WTC11 (cell line): ENCODE measurements around the gene MET. TPM values are rescaled to one million over a fixed set of nuclear protein-coding genes. Genes with fewer than 3 reads are reported as not detected.

Experiments
- ATAC-seq: fragments of 200-7000 bp; cut with Tn5 transposase; 2 replicates; pipeline ENCODE4 v1.10.0; 2021; ENCODE audit warnings: mild to moderate bottlenecking, moderate library complexity
- CTCF ChIA-PET: fragments of 300-600 bp; sonication (Branson Sonifier 250); formaldehyde crosslinking; loops from one replicate; lab custom pipeline; 2021; ENCODE audit warnings: antibody characterized with exemption; lab: Charles Lee
- POLR2A ChIA-PET: fragments of 350-600 bp; sonication (Branson Sonifier 250); formaldehyde crosslinking; loops from one replicate; lab custom pipeline; 2021; ENCODE audit warnings: antibody characterized with exemption; lab: Charles Lee
- DNase-seq: peaks from one replicate; pipeline ENCODE4 v3.0.0; 2021; ENCODE audit warnings: low spot score
- H3K27ac Mint-ChIP-seq: 2 replicates; pipeline ENCODE4 v1.8.0; 2021; ENCODE audit warnings: mixed read lengths
- H3K27me3 Mint-ChIP-seq: 2 replicates; pipeline ENCODE4 v1.8.0; 2021; ENCODE audit warnings: low read depth, mild to moderate bottlenecking, moderate library complexity, mixed read lengths
- H3K36me3 Mint-ChIP-seq: 2 replicates; pipeline ENCODE4 v1.8.0; 2021; ENCODE audit warnings: mixed read lengths
- H3K4me1 Mint-ChIP-seq: 2 replicates; pipeline ENCODE4 v1.8.0; 2022; ENCODE audit warnings: mixed read lengths
- H3K4me3 Mint-ChIP-seq: 2 replicates; pipeline ENCODE4 v1.8.0; 2021; ENCODE audit warnings: mild to moderate bottlenecking, moderate library complexity, mixed read lengths
- H3K9me3 Mint-ChIP-seq: 2 replicates; pipeline ENCODE4 v1.8.0; 2021; ENCODE audit warnings: mixed read lengths
- AFF4 ChIP-seq: sonication (generic); formaldehyde crosslinking; IDR thresholded peaks from 2 replicates; pipeline ENCODE4 v1.8.1; 2023; ENCODE audit warnings: mild to moderate bottlenecking, missing genetic modification reagents, borderline replicate concordance
- CDX4 ChIP-seq: fragments of 250-450 bp; sonication (Bioruptor Pico); IDR thresholded peaks from 2 replicates; pipeline ENCODE4 v1.9.0; 2021; ENCODE audit warnings: moderate library complexity, mild to moderate bottlenecking, inconsistent platforms, borderline replicate concordance
- CREB1 ChIP-seq: sonication (generic); formaldehyde crosslinking; IDR thresholded peaks from 2 replicates; pipeline ENCODE4 v1.8.0; 2023; ENCODE audit warnings: mild to moderate bottlenecking, missing genetic modification reagents
- E2F4 ChIP-seq: sonication (generic); formaldehyde crosslinking; IDR thresholded peaks from 2 replicates; pipeline ENCODE4 v1.8.1; 2022; ENCODE audit warnings: low read depth, mild to moderate bottlenecking, moderate library complexity, missing genetic modification reagents, borderline replicate concordance
- E2F5 ChIP-seq: sonication (generic); formaldehyde crosslinking; IDR thresholded peaks from 2 replicates; pipeline ENCODE4 v1.8.1; 2022; ENCODE audit warnings: mild to moderate bottlenecking, moderate library complexity, missing genetic modification reagents
- ELF4 ChIP-seq: sonication (generic); formaldehyde crosslinking; IDR thresholded peaks from 2 replicates; pipeline ENCODE4 v1.8.1; 2022; ENCODE audit warnings: low read depth, mild to moderate bottlenecking, moderate library complexity, missing genetic modification reagents
- FOXP1 ChIP-seq: sonication (generic); formaldehyde crosslinking; IDR thresholded peaks from 2 replicates; pipeline ENCODE4 v1.8.0; 2022; ENCODE audit warnings: missing genetic modification reagents, mild to moderate bottlenecking, moderate library complexity, borderline replicate concordance
- FOXP4 ChIP-seq: sonication (generic); formaldehyde crosslinking; IDR thresholded peaks from 2 replicates; pipeline ENCODE4 v1.8.0; 2022; ENCODE audit warnings: mild to moderate bottlenecking, missing genetic modification reagents
- MYBL2 ChIP-seq: sonication (generic); formaldehyde crosslinking; IDR thresholded peaks from 2 replicates; pipeline ENCODE4 v1.8.1; 2023; ENCODE audit warnings: mild to moderate bottlenecking, moderate library complexity, missing genetic modification reagents
- NFE2L1 ChIP-seq: sonication (generic); formaldehyde crosslinking; IDR thresholded peaks from 2 replicates; pipeline ENCODE4 v1.8.1; 2023; ENCODE audit warnings: missing genetic modification reagents
- NR2C2 ChIP-seq: sonication (generic); formaldehyde crosslinking; IDR thresholded peaks from 2 replicates; pipeline ENCODE4 v1.8.0; 2022; ENCODE audit warnings: mild to moderate bottlenecking, missing genetic modification reagents
- TEAD4 ChIP-seq: sonication (generic); formaldehyde crosslinking; IDR thresholded peaks from 2 replicates; pipeline ENCODE4 v1.8.0; 2022; ENCODE audit warnings: mild to moderate bottlenecking, missing genetic modification reagents
- TP53 ChIP-seq: sonication (generic); formaldehyde crosslinking; IDR thresholded peaks from 2 replicates; pipeline ENCODE4 v1.8.1; 2023; ENCODE audit warnings: mild to moderate bottlenecking, missing genetic modification reagents
- ZMAT4 ChIP-seq: fragments of 250-450 bp; sonication (Bioruptor Pico); IDR thresholded peaks from 2 replicates; pipeline ENCODE4 v1.9.0; 2021; ENCODE audit warnings: mild to moderate bottlenecking
- ZNF281 ChIP-seq: sonication (generic); formaldehyde crosslinking; IDR thresholded peaks from 2 replicates; pipeline ENCODE4 v1.8.0; 2023; ENCODE audit warnings: mild to moderate bottlenecking, missing genetic modification reagents
- ZNF512 ChIP-seq: sonication (generic); formaldehyde crosslinking; IDR thresholded peaks from 2 replicates; pipeline ENCODE4 v1.8.1; 2022; ENCODE audit warnings: missing genetic modification reagents, borderline replicate concordance
- total RNA-seq: library from RNA; stranded (reverse); gene quantifications from 3 replicates; pipeline ENCODE4 v1.2.3, GENCODE V29; 2021

MET gene
- total RNA-seq, 1 experiment from 2014 or later = 9.4 TPM

GRCh38 chr7:116772423-116772863, 100.4 kb downstream of the MET start:
- Mint-ChIP-seq H3K27me3 (peaks cover 56% of the 10 kb centered on the region), H3K4me1 (no peaks in the 10 kb centered on the region), H3K36me3 (peaks cover 7% of the 10 kb centered on the region), H3K27ac (no peak overlapping the region), H3K4me3 (no peak overlapping the region), H3K9me3 (no peaks in the 10 kb centered on the region)
- CTCF ChIA-PET = no interaction called here
- ATAC-seq (no peak), DNase-seq (no peak)
- POLR2A ChIA-PET = no interaction called here
- TF ChIP-seq TP53 (CRISPR knock-in tag) (no peak), ZMAT4 (no peak), MYBL2 (no peak), CDX4 (CRISPR knock-in tag) (no peak), AFF4 (CRISPR knock-in tag) (no peak), NR2C2 (CRISPR knock-in tag) (no peak), E2F4 (CRISPR knock-in tag) (no peak), FOXP4 (CRISPR knock-in tag) (no peak), NFE2L1 (no peak), TEAD4 (CRISPR knock-in tag) (no peak), CREB1 (no peak), E2F5 (CRISPR knock-in tag) (no peak), ZNF512 (CRISPR knock-in tag) (no peak), ELF4 (no peak), ZNF281 (CRISPR knock-in tag) (no peak), FOXP1 (CRISPR knock-in tag) (no peak)
